ENCODE data around the gene LRP1-AS. TPM values are rescaled to one million over a fixed set of nuclear protein-coding genes. Genes with fewer than 3 reads are reported as not detected.
A peak's percentile ranks its signal among the peaks of the same experiment; 100 is the strongest.

Gene LRP1-AS
- total RNA-seq, 1 experiment from 2014 or later, result not detected

- no peak for TF ChIP-seq ATF6 (CRISPR knock-in tag; IDR thresholded peaks at IDR 0.05)
These were observed 38.6 kb upstream of the LRP1-AS start (continued) for GRCh38 chr12:57185906-57186508.

GRCh38 chr12:57185403-57185802, 38.0 kb upstream of the LRP1-AS start:
- TF ChIP-seq ZNF671 (CRISPR knock-in tag; IDR thresholded peaks at IDR 0.05) (no peak), USF2 (CRISPR knock-in tag; IDR thresholded peaks at IDR 0.05) (no peak), ZSCAN18 (CRISPR knock-in tag; IDR thresholded peaks at IDR 0.05) (no peak), IRF1 (CRISPR knock-in tag; IDR thresholded peaks at IDR 0.05) (no peak)
- peaks cover 4% of the 10 kb centered on the region for H3K4me1 Mint-ChIP-seq
- H3K36me3 Mint-ChIP-seq, result peaks cover 61% of the 10 kb centered on the region
- H3K27ac Mint-ChIP-seq, result no peak overlapping the region
- ATAC-seq (no peak), DNase-seq (ENCODE audit: low spot score) (no peak)
- CTCF ChIA-PET, result interaction anchor here (1.1 to 1.8 kb wide), 2 partner anchors 14 to 61 kb away, joined by 4 read pairs; no protein-coding TSS in a partner anchor
- H3K4me3 Mint-ChIP-seq, result no peak overlapping the region
- no peaks in the 10 kb centered on the region for H3K27me3 Mint-ChIP-seq (ENCODE audit: low read depth)
- POLR2A ChIA-PET, result no interaction called here
- H3K9me3 Mint-ChIP-seq, result no peaks in the 10 kb centered on the region

- Mint-ChIP-seq H3K27me3 (ENCODE audit: low read depth) (no peaks in the 10 kb centered on the region), H3K36me3 (peaks cover 59% of the 10 kb centered on the region), H3K4me1 (peaks cover 4% of the 10 kb centered on the region), H3K4me3 (no peak overlapping the region), H3K9me3 (no peaks in the 10 kb centered on the region), H3K27ac (peak overlapping the region; percentile 53; the same call in 1 of the 2 replicates)
- ATAC-seq, result no peak
- CTCF ChIA-PET, result interaction anchor here (1.0 to 3.8 kb wide), 9 partner anchors 11 to 105 kb away, joined by 3 to 43 read pairs (median 8); partner anchors contain the start of genes LRP1 and NEMP1
- DNase-seq (ENCODE audit: low spot score), result no peak
- POLR2A ChIA-PET, result no interaction called here
- no peak for TF ChIP-seq NFYB (CRISPR knock-in tag; conservative IDR thresholded peaks at IDR 0.05; ENCODE audit: low read depth)
- no peak for TF ChIP-seq CDX4 (CRISPR knock-in tag; IDR thresholded peaks at IDR 0.05; ENCODE audit: borderline replicate concordance)
- no peak for TF ChIP-seq RORB (CRISPR knock-in tag; IDR thresholded peaks at IDR 0.05)
- TF ChIP-seq MLX (CRISPR knock-in tag; IDR thresholded peaks at IDR 0.05), result no peak
- TF ChIP-seq AFF4 (CRISPR knock-in tag; IDR thresholded peaks at IDR 0.05; ENCODE audit: borderline replicate concordance), result no peak
- no peak for TF ChIP-seq ESRRA (CRISPR knock-in tag; IDR thresholded peaks at IDR 0.05; ENCODE audit: borderline replicate concordance)
- TF ChIP-seq NR1H2 (CRISPR knock-in tag; IDR thresholded peaks at IDR 0.05), result no peak
- TF ChIP-seq ZNF317 (CRISPR knock-in tag; IDR thresholded peaks at IDR 0.05; ENCODE audit: borderline replicate concordance, low read depth), result no peak
- TF ChIP-seq IRF2 (CRISPR knock-in tag; IDR thresholded peaks at IDR 0.05; ENCODE audit: borderline replicate concordance, low read depth), result no peak
- no peak for TF ChIP-seq TEAD4 (CRISPR knock-in tag; IDR thresholded peaks at IDR 0.05)
- TF ChIP-seq ZNF219 (CRISPR knock-in tag; IDR thresholded peaks at IDR 0.05; ENCODE audit: borderline replicate concordance), result no peak
- TF ChIP-seq ETV6 (CRISPR knock-in tag; IDR thresholded peaks at IDR 0.05), result no peak
- no peak for TF ChIP-seq SMAD4 (CRISPR knock-in tag; IDR thresholded peaks at IDR 0.05)
- no peak for TF ChIP-seq RELA (CRISPR knock-in tag; IDR thresholded peaks at IDR 0.05; ENCODE audit: borderline replicate concordance)
These were observed 36.7 kb upstream of the LRP1-AS start for GRCh38 chr12:57183939-57184725.

Data from WTC11 (cell line).